NCI-H2227 (cell line): ENCODE results near the gene GPR21.

ENCODE experiments used
- DNase-seq: peaks from one replicate; lab custom pipeline; 2025; ENCODE audit not compliant: unreplicated experiment; lab: John Stamatoyannopoulos, UW

GPR21 gene

GRCh38 chr9:123062351-123063176 lies 29.1 kb downstream of the GPR21 start:
- no peak for DNase-seq

DNA sequence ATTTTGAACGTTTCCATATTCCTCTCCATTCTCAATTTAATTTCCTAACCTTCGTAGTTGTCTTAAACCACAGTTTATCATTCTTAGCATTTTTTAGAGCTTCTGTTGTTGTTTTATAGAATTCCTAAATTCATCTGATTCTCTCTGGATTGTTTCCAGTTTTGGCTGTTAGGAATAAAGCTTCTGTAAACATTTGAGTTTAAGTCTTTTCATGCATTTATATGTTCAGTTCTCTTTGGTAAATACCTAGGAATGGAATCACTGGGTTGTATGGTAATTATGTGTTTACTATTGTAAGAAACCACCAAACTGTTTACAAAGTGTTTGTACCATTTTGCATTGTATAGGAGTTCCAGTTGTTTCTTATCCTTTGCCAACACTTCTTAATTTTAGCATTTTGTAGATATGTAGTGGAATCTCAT lies 29.7 kb downstream of the GPR21 start:
- no peak for DNase-seq

GRCh38 chr9:123063896-123064295 lies 30.4 kb downstream of the GPR21 start:
- peak; percentile 4 for DNase-seq

GRCh38 chr9:123064716-123065115 lies 31.2 kb downstream of the GPR21 start:
- no peak for DNase-seq

DNA sequence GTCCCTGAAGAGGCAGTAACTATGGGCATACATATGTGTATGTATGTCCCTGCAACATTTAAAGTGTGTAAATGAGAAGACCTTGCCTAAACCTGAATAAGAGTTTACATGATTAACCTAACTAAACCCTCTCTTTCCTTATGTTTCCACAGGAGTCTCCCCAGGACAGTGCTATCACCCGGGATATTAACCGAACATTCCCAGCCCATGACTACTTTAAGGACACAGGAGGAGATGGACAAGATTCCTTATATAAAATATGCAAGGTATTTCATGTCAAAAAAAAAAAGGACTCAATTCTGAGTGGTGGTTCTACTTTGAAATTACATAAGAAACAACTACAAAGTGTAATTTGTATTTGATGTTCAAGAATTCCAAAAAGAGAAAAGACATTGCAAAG lies 31.7 kb downstream of the GPR21 start:
- no peak for DNase-seq

GRCh38 chr9:123067136-123067535 lies 33.7 kb downstream of the GPR21 start:
- no peak for DNase-seq

- no peak for DNase-seq
These were observed 35.6 kb downstream of the GPR21 start for GRCh38 chr9:123069010-123069481.

GRCh38 chr9:123070198-123070597 lies 36.7 kb downstream of the GPR21 start:
- no peak for DNase-seq

DNA sequence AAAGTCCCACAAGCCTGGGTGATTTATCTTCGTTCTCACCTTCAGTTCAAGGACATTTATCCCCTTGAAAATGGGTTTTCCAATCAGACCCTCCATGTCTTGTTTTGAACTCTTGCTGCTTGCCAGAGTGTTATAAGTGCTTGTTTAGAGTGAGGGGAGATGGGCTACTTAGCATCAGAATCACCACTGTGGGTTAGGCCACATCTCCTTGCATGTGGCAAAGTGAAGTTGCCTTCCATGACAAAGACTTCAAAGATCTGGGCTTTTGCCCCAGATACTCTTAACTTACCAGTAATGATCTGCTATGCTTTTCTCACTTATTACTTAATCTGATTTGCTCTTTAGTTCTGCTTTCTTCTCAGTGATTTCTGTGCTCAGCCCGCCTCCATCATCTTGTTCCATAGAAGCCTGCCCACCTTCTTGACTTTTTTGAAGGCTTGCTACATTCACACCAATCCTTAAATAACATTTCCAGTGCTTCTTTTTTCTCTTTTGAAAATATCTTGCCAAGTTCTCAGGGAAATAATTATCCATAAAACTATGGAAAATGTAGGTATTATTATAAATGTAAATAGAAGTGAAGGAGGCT lies 39.0 kb downstream of the GPR21 start:
- no peak for DNase-seq

DNA sequence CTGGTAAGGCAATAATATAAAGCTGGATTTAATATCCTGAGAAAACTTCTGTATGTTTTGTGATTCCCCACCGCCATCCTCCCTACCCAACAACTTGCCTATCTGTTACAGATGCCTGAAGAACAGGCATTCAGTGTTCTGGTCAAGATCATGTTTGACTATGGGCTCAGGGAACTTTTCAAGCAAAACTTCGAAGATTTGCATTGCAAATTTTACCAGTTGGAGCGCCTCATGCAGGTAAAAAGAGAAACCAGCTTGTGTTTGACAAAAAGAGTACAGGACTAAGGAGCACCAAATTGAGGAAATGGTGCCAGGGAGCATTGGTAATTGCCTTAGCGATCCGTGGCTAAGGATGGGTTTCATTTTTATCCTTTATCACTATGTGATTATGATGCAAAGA lies 40.0 kb downstream of the GPR21 start:
- no peak for DNase-seq

GRCh38 chr9:123073991-123074422 lies 40.5 kb downstream of the GPR21 start:
- DNase-seq, result no peak

- DNase-seq, result no peak
These were observed 41.2 kb downstream of the GPR21 start for GRCh38 chr9:123074628-123075027.

DNA sequence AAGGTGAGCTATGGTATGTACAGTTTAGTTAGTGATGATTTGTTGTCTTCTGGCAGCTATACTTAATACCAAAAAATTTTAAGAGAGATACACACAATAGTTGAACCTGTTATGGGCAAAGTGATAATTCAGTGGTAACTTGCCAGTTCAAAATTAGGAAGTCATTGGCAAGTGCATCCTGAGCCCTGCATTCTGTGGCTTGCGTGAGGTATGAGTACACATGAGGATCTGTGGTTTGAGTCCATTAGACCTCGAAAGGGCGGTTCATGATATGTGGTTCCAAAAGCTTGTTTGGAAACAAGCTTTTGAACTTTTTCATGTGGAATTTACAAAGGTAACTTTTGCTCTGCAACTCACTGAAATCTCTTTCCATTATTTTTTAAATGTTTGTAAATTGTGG lies 47.0 kb downstream of the GPR21 start:
- no peak for DNase-seq

DNA sequence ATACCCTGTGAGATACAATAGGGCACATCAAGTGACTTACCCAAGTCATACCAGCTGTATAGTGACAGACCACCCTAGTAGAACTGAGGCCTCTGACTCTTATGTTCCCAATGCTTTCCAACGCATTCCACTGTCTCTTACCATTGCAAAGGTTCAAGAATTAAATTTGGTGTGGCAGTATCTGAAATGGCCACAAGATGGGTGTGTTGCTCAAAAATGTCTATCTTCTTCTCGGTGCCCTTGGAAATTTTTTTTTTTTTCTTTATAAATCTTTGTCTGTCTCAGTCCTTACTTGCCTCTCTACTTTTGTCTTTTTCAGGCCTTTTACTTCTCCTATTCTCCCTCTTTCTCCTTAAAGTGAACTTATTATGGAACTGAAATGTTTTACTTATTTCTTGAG lies 48.4 kb downstream of the GPR21 start:
- DNase-seq, result peak; percentile 43

- DNase-seq, result no peak
These were observed 50.2 kb downstream of the GPR21 start for GRCh38 chr9:123083680-123084079.

- DNase-seq, result no peak
These were observed 50.8 kb downstream of the GPR21 start for GRCh38 chr9:123084256-123084655.
